IPS-20b (cell line): ENCODE results near the gene EHHADH.
"Not testable (repeated sequence)": the region's sequence is repeated elsewhere in the genome, so short reads cannot be mapped to it uniquely, and the experiment has no call there.

ENCODE experiments used
- H3K27ac ChIP-seq: one replicate; pipeline ENCODE4 v1.5.1; 2013; ENCODE audit warnings: low read length
- H3K27me3 ChIP-seq: 2 replicates; pipeline ENCODE4 v1.6.1; 2013; ENCODE audit warnings: mild to moderate bottlenecking, low read length, inconsistent platforms; ENCODE audit not compliant: insufficient read depth
- H3K36me3 ChIP-seq: 2 replicates; pipeline ENCODE4 v1.6.1; 2013; ENCODE audit warnings: low read depth, mild to moderate bottlenecking, inconsistent platforms, low read length, moderate library complexity; ENCODE audit not compliant: insufficient read depth
- H3K4me1 ChIP-seq: 2 replicates; pipeline ENCODE4 v1.6.1; 2013; ENCODE audit warnings: mild to moderate bottlenecking, control low read depth, inconsistent platforms, low read length, moderate library complexity; ENCODE audit not compliant: insufficient read depth
- H3K4me3 ChIP-seq: 2 replicates; pipeline ENCODE4 v1.5.1; 2013; ENCODE audit warnings: mild to moderate bottlenecking, low read length, inconsistent platforms
- H3K9ac ChIP-seq: 2 replicates; pipeline ENCODE4 v1.6.1; 2013; ENCODE audit warnings: low read depth, mild to moderate bottlenecking, inconsistent platforms, low read length, moderate library complexity
- H3K9me3 ChIP-seq: 2 replicates; pipeline ENCODE4 v1.6.1; 2013; ENCODE audit warnings: mild to moderate bottlenecking, low read depth, low read length, inconsistent platforms; ENCODE audit not compliant: insufficient read depth

The EHHADH gene

GRCh38 chr3:185253645-185254410, at the start of gene EHHADH:
EHHADH (minus strand) TSS chr3:185254049; CDS start chr3:185254022, 27 bp downstream.
- Histone ChIP-seq H3K4me3 (peak within 1 kb of the TSS; percentile 68), H3K9ac (peak within 1 kb of the TSS; percentile 72; the same call in 1 of the 2 replicates), H3K27ac (no peak within 1 kb of the TSS), H3K27me3 (no peaks in the 10 kb centered on the region; the same call in 1 of the 2 replicates), H3K36me3 (no peaks in the 10 kb centered on the region), H3K4me1 (no peaks in the 10 kb centered on the region; the same call in none of the 2 replicates), H3K9me3 (peaks cover 12% of the 10 kb centered on the region; the same call in 1 of the 2 replicates)

DNA sequence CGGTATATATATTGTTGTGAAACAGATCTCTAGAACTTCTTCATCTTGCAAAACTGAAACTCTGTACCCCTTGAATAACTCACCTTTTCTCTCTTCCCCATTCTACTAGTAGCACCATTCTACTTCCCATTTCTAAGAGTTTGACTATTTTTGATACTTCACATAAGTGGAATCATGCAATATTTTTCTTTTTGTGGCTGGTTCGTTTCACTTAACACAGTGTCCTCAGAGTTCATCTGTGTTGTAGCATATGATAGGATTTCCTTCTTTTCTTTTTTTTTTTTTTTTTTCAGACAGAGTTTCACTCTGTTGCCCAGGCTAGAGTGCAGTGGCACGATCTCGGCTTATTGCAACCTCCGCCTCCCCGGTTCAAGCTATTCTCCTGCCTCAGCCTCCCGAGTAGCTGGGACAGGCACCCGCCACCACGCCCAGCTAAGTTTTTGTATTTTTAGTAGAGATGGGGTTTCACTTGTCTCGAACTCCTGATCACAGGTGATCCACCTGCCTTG, 46.1 kb upstream of the EHHADH start:
- H3K9me3 ChIP-seq, H3K27me3 ChIP-seq, H3K27ac ChIP-seq, H3K4me1 ChIP-seq, H3K9ac ChIP-seq, H3K4me3 ChIP-seq, H3K36me3 ChIP-seq: not testable (repeated sequence)

DNA sequence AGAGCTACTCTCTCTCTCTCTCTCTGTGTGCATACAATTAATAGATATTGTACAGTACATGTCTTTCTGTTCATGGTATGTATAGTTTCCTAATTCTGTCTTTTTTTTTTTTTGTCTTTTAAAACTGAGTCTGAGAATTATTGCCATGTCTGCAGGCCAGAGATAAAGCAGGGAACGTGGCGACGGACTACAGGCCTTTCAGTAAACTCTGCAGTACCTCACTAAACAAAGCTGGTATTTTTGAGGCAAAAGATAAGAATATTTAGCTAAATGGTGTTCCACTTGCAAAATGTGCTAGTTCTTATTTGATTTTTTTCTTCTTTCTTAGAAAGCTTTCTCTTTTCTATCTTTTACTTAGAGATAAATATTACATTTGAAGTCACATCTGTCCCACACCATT, 44.0 kb upstream of the EHHADH start:
- Histone ChIP-seq H3K27ac (no peak overlapping the region), H3K27me3 (no peaks in the 10 kb centered on the region)

DNA sequence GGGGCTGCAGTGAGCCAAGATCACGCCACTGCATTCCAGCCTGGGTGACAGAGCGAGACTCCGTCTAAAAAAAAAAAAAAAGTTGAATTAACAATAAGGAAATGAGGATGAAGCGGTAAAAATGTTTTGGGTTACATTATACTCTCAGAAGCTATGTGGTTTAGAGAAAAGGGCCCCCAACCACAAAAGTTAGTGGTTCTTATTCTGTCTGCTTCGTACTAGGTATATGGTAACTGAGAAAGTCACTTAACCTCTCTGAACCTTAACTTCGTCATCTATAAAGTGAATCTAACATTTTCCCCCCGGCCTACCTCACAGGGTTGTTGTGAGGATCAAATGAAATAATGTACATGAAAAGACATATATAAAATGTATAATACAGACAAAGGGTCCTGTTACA, 38.4 kb upstream of the EHHADH start:
- peaks cover 6% of the 10 kb centered on the region; the same call in 1 of the 2 replicates for H3K36me3 ChIP-seq
- H3K9ac ChIP-seq, result no peak overlapping the region
- H3K4me1 ChIP-seq, result no peaks in the 10 kb centered on the region
- no peaks in the 10 kb centered on the region for H3K27me3 ChIP-seq
- no peaks in the 10 kb centered on the region for H3K9me3 ChIP-seq
- H3K27ac ChIP-seq, result no peak overlapping the region
- H3K4me3 ChIP-seq, result no peak overlapping the region

More for the DNA sequence above, 44.0 kb upstream of the EHHADH start:
- no peaks in the 10 kb centered on the region for H3K4me1 ChIP-seq
- H3K9ac ChIP-seq, result no peak overlapping the region
- no peak overlapping the region for H3K4me3 ChIP-seq
- no peaks in the 10 kb centered on the region for H3K9me3 ChIP-seq
- no peaks in the 10 kb centered on the region for H3K36me3 ChIP-seq

- no peaks in the 10 kb centered on the region for H3K27me3 ChIP-seq
- no peak overlapping the region for H3K4me3 ChIP-seq
- H3K9ac ChIP-seq, result no peak overlapping the region
- no peaks in the 10 kb centered on the region for H3K4me1 ChIP-seq
- H3K36me3 ChIP-seq, result peaks cover 6% of the 10 kb centered on the region; the same call in 1 of the 2 replicates
- no peak overlapping the region for H3K27ac ChIP-seq
- H3K9me3 ChIP-seq, result no peaks in the 10 kb centered on the region
Observed at GRCh38 chr3:185290266-185290665, 36.4 kb upstream of the EHHADH start.

GRCh38 chr3:185283374-185283935, 29.6 kb upstream of the EHHADH start:
- peaks cover 4% of the 10 kb centered on the region; the same call in 1 of the 2 replicates for H3K4me1 ChIP-seq
- no peak overlapping the region for H3K27ac ChIP-seq
- peaks cover 5% of the 10 kb centered on the region; the same call in 1 of the 2 replicates for H3K27me3 ChIP-seq
- H3K9me3 ChIP-seq, result no peaks in the 10 kb centered on the region
- peak overlapping the region; percentile 74; the same call in 1 of the 2 replicates for H3K9ac ChIP-seq
- H3K36me3 ChIP-seq, result no peaks in the 10 kb centered on the region
- peak overlapping the region; percentile 86 for H3K4me3 ChIP-seq

- Histone ChIP-seq H3K27ac (peak overlapping the region; percentile 66), H3K4me3 (peak overlapping the region; percentile 86), H3K4me1 (peaks cover 4% of the 10 kb centered on the region; the same call in 1 of the 2 replicates), H3K36me3 (no peaks in the 10 kb centered on the region), H3K9me3 (no peaks in the 10 kb centered on the region), H3K9ac (peak overlapping the region; percentile 74; the same call in 1 of the 2 replicates), H3K27me3 (peaks cover 5% of the 10 kb centered on the region; the same call in 1 of the 2 replicates)
Observed at GRCh38 chr3:185282696-185283373, 29.0 kb upstream of the EHHADH start.

DNA sequence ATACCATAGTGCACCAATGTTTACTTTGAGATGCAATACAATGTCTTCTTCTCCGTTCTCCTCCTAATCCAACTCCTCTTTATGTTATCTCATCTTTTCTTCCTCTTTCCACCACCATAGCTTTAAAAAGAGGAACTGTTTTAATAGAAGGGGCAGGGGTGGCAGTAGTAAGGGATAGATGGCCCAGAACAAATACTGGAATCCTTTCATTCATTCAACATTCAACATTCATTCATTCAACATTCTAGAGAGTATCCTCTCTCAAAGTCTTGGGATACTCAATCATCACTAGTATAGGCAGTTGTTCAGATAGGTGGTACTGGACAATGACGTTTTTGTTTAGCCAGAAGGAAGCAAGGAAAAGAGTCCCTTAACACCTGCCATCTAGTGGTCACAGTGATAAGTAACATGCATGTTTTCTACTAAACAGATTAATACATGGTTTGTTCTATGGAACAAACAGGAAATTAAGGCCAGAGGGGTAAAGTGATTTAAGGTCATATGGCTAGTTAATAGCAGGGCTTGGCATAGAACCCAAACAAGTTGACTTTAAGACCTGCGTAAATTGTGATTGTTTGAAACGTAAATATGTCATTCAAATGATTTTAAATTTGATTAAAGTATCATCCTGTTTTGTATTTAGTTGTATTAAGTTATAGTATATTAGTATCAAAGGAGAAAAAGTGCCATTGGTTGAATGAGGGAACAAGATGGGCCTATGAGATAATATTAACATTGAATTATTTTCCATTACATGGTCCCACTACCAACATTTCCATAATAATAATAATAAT, 26.9 kb upstream of the EHHADH start:
- Histone ChIP-seq H3K4me3 (no peak overlapping the region), H3K27me3 (peaks cover 5% of the 10 kb centered on the region; the same call in 1 of the 2 replicates), H3K9ac (no peak overlapping the region), H3K9me3 (no peaks in the 10 kb centered on the region), H3K4me1 (peaks cover 4% of the 10 kb centered on the region; the same call in 1 of the 2 replicates), H3K27ac (no peak overlapping the region), H3K36me3 (no peaks in the 10 kb centered on the region)

DNA sequence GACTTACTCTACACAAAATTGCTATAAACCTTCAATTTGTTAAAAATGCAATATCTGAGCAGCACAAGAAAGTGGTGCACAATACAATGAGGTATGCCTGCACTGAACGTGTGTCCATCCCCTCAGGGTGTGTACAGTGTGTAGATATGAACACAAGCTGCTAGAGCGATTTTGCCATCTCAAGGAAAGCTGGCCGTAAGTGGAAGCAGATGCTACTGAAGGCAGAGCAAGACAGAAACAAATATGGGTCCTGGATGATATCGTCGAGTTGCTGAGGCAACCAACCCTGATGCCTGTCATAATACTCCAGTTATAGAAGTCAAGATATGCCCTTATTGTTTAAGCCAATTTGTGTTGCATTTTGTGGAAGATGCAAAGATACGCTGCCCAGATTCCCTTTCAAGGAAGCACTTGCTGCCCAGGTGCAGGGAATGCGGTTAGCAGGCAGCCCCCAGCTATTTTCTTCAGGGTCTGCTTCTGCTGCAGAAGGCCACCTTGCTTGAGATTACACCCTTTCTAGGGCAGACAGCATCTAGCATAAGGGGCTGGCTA, 25.8 kb upstream of the EHHADH start:
- H3K4me3 ChIP-seq, result no peak overlapping the region
- H3K27me3 ChIP-seq, result peaks cover 5% of the 10 kb centered on the region; the same call in 1 of the 2 replicates
- no peaks in the 10 kb centered on the region for H3K36me3 ChIP-seq
- H3K4me1 ChIP-seq, result peaks cover 4% of the 10 kb centered on the region; the same call in 1 of the 2 replicates
- no peak overlapping the region for H3K27ac ChIP-seq
- no peaks in the 10 kb centered on the region for H3K9me3 ChIP-seq
- no peak overlapping the region for H3K9ac ChIP-seq

- Histone ChIP-seq H3K9ac (no peak overlapping the region), H3K4me3 (no peak overlapping the region), H3K36me3 (no peaks in the 10 kb centered on the region), H3K4me1 (no peaks in the 10 kb centered on the region), H3K27me3 (peaks cover 14% of the 10 kb centered on the region), H3K9me3 (no peaks in the 10 kb centered on the region), H3K27ac (no peak overlapping the region)
Observed at GRCh38 chr3:185276415-185276814, 22.6 kb upstream of the EHHADH start.
